ENCODE data around the gene MSANTD2.

DNA sequence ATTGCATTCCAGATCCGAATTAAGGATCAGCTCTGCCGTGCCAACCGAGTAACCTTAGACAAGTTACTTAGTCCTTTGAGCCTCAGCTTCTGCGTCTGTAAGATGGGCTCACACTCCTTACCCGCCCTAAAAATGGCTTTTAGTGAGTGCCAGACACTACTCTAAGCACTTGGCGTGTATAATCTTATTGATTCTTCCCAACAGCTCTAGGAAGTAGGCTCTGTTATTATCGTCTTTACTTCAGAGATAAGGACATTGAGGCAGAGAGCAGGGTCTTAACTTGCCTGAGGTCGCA lies 43.4 kb upstream of the MSANTD2 start:
- TF ChIP-seq, protein P1, sequence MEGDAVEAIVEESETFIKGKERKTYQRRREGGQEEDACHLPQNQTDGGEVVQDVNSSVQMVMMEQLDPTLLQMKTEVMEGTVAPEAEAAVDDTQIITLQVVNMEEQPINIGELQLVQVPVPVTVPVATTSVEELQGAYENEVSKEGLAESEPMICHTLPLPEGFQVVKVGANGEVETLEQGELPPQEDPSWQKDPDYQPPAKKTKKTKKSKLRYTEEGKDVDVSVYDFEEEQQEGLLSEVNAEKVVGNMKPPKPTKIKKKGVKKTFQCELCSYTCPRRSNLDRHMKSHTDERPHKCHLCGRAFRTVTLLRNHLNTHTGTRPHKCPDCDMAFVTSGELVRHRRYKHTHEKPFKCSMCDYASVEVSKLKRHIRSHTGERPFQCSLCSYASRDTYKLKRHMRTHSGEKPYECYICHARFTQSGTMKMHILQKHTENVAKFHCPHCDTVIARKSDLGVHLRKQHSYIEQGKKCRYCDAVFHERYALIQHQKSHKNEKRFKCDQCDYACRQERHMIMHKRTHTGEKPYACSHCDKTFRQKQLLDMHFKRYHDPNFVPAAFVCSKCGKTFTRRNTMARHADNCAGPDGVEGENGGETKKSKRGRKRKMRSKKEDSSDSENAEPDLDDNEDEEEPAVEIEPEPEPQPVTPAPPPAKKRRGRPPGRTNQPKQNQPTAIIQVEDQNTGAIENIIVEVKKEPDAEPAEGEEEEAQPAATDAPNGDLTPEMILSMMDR (IDR thresholded peaks at IDR 0.05), result no peak
- TF ChIP-seq POLR2A (IDR thresholded peaks at IDR 0.05), result no peak
